Astrocyte of the spinal cord (primary cell): Measurements from ENCODE around the gene WDR76.
"Not testable (repeated sequence)": the region's sequence is repeated elsewhere in the genome, so short reads cannot be mapped to it uniquely, and the experiment has no call there.

Experiments
- DNase-seq: peaks from one replicate; pipeline ENCODE4 v3.0.0; 2011; ENCODE audit warnings: low read depth, low spot score
- H3K4me3 ChIP-seq: 2 replicates; pipeline ENCODE4 v1.5.1; 2011; ENCODE audit warnings: low read depth, mild to moderate bottlenecking, low read length, moderate library complexity
- in situ Hi-C: cut with HindIII; loops from 2 replicates; pipeline ENCODE4 v1.10.0; 2017; ENCODE audit warnings: low sequenced_read_pairs
- TF ChIP-seq, protein P1 (sequence below): IDR thresholded peaks from 2 replicates; pipeline ENCODE4 v1.5.1; 2012; ENCODE audit warnings: low read depth, mild to moderate bottlenecking, low read length, inconsistent platforms

Gene WDR76

DNA sequence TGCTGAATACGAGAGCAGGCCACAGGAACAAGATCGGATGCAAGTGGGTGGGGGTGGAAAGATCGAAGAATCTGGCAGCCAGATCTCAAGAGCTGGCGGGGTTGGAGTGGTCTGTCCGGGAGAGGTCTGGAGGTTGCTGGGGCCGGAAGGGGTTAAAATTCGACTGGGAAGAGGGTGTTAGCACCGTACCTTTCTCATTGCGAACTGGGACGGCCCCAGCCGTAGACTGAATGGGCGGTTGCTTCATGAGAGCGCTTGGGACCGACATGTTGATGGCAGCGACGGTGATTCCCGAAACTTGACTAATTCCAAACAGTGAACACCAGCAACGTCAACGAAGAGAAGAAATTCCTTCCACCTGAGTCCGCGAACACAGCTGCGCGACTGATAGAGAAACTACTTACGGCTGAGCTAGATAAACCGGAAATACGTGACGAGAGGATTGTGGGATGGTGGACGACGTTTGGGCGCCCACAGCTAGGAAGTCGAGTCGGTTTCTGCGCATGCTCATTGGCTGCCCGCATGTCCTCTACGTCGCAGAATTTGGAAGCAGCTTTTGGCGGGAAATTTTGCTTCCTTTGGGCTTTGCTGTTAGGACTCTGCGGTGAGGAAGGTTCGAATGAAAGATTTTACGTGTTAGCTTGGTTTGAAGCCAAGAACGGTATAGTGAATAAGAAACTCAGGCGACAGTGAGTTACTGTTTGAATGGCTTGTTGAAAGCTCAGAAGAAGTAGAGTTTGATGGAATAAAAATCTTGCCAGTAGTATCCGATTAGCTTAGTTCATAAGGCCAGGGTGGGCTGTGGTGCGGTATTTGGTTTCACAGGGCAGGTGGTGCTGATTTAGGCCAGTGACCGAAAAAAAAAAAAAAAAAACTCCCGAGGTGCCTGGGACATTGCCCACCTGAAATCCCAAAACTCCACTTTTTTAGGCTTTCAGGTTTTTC lies 2.2 kb upstream of the WDR76 start, which contains the start of gene MFAP1:
Gene MFAP1, minus strand, starts transcription at position 389 of the 945 bp plus-strand sequence. Its CDS starts 121 bp downstream, at position 268.
- TF ChIP-seq, protein P1, sequence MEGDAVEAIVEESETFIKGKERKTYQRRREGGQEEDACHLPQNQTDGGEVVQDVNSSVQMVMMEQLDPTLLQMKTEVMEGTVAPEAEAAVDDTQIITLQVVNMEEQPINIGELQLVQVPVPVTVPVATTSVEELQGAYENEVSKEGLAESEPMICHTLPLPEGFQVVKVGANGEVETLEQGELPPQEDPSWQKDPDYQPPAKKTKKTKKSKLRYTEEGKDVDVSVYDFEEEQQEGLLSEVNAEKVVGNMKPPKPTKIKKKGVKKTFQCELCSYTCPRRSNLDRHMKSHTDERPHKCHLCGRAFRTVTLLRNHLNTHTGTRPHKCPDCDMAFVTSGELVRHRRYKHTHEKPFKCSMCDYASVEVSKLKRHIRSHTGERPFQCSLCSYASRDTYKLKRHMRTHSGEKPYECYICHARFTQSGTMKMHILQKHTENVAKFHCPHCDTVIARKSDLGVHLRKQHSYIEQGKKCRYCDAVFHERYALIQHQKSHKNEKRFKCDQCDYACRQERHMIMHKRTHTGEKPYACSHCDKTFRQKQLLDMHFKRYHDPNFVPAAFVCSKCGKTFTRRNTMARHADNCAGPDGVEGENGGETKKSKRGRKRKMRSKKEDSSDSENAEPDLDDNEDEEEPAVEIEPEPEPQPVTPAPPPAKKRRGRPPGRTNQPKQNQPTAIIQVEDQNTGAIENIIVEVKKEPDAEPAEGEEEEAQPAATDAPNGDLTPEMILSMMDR = no peak
- in situ Hi-C loops = no loop called here
- peak; percentile 97 for DNase-seq
- peak within 1 kb of the TSS; percentile 77 for H3K4me3 ChIP-seq

GRCh38 chr15:43825305-43825704 lies 1.5 kb upstream of the WDR76 start:
- H3K4me3 ChIP-seq, DNase-seq, in situ Hi-C loops: not testable (repeated sequence)

DNA sequence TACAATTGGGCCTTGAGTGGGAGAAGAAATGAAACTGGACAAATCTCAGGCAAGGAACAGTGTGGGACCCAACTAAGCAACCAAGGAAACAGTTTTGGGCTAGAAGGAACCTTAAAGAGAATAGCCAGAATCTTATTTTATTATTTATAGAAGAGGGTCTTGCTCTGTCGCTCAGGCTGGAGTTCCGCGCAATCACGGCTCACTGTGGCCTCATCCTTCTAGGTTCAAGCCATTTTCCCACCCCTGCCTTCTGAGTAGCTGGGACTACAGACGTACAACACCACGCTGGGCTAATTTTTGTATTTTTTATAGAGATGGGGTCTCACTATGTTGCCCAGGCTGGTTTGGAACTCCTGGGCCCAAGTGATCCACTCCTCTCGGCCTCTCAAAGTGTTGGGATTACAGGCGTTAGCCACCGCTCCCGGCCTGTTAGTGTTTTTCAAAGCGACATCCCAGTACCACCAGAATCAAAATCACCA lies 734 bp upstream of the WDR76 start:
- no peak for DNase-seq
- peak overlapping the region; percentile 58 for H3K4me3 ChIP-seq
- TF ChIP-seq, protein P1 = no peak
- in situ Hi-C loops = no loop called here

DNA sequence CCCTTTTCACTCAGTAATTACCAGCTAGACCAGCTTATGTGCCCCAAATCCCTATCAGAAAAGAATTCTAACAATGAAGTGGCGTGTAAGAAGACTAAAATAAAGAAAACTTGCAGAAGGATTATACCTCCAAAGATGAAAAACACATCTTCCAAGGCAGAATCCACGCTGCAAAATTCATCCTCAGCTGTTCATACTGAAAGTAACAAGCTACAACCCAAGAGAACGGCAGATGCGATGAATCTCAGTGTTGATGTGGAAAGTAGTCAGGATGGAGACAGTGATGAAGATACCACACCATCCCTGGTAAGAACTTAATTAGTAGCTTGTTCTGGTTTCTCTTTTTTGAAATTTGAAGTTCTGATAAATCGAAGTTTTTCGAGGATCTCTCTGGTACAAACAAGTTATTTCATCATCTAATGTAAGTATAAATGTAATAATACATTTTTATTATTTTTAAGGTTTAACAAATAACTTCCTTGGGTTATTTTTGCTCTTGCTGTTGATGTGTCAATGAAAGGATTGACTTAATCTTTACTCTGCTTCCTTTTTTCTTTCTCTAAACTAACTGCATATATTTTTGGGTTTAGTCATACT lies 1.4 kb downstream of the WDR76 start:
- in situ Hi-C loops = no loop called here
- H3K4me3 ChIP-seq = no peak overlapping the region
- TF ChIP-seq, protein P1 = no peak
- no peak for DNase-seq

GRCh38 chr15:43829951-43830540 lies 3.2 kb downstream of the WDR76 start:
- DNase-seq, H3K4me3 ChIP-seq, in situ Hi-C loops: not testable (repeated sequence)

DNA sequence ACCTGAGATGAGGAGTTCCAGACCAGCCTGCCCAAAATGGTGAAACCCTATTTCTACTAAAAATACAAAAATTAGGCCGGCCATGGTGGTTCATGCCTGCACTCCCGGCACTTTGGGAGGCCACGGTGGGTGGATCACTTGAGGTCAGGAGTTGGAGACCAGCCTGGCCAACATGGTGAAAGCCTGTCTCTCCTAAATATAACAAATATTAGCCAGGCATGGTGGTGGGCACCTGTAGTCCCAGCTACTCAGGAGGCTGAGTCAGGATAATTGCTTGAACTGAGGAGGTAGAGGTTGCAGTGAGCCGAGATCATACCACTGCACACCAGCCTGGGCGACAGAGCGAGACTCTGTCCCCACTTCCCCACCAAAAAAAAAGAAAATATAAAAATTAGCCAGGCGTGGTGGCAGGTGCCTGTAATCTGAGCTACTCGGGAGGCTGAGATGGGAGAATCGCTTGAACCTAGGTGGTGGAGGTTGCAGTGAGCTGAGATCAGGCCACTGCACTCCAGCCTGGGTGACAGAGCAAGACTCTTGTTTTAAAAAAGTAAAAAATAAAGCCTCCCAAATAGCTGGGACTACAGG lies 4.0 kb downstream of the WDR76 start:
- DNase-seq, H3K4me3 ChIP-seq, in situ Hi-C loops: not testable (repeated sequence)

GRCh38 chr15:43831519-43832052 lies 4.8 kb downstream of the WDR76 start:
- DNase-seq, in situ Hi-C loops, H3K4me3 ChIP-seq: not testable (repeated sequence)

GRCh38 chr15:43832485-43832884 lies 5.7 kb downstream of the WDR76 start:
- H3K4me3 ChIP-seq, DNase-seq, in situ Hi-C loops: not testable (repeated sequence)
